DND-41 (cell line): Measurements from ENCODE around the gene LYRM4.

ENCODE experiments used
- ATAC-seq: fragments of 200-7000 bp; cut with Tn5 transposase; 3 replicates; pipeline ENCODE4 v1.9.1; 2021; ENCODE audit warnings: low read depth; ENCODE audit not compliant: insufficient read depth
- DNase-seq: peaks from one replicate; pipeline ENCODE4 v3.0.0-alpha.2; 2020
- H2AFZ ChIP-seq: 2 replicates; pipeline ENCODE4 v1.6.0; 2012; ENCODE audit warnings: low read depth, low read length
- H3K27ac ChIP-seq: 2 replicates; pipeline ENCODE4 v1.5.1; 2012; ENCODE audit warnings: low read length, inconsistent platforms
- H3K27me3 ChIP-seq: fragments of 200-600 bp; sonication (generic); 2 replicates; pipeline ENCODE4 v1.6.0; 2012; ENCODE audit warnings: low read length, mild to moderate bottlenecking, inconsistent platforms; ENCODE audit not compliant: insufficient read depth, poor library complexity
- H3K36me3 ChIP-seq: 2 replicates; pipeline ENCODE4 v1.5.1; 2012; ENCODE audit warnings: low read length, inconsistent platforms; ENCODE audit not compliant: insufficient read depth
- H3K4me1 ChIP-seq: 2 replicates; pipeline ENCODE4 v1.5.1; 2012; ENCODE audit warnings: mild to moderate bottlenecking, low read length; ENCODE audit not compliant: insufficient read depth
- H3K4me2 ChIP-seq: 2 replicates; pipeline ENCODE4 v1.6.0; 2012; ENCODE audit warnings: mild to moderate bottlenecking, moderate library complexity, low read length, inconsistent platforms; ENCODE audit not compliant: insufficient read depth
- H3K4me3 ChIP-seq, 2 experiments: fragments of 200-600 bp in 1 of 2; shearing (Covaris generic) in 1 of 2; 2 replicates each; pipeline ENCODE4 v1.5.1; 2012 to 2016; ENCODE audit warnings: inconsistent platforms in 2 of 2, low read length in 2 of 2, mild to moderate bottlenecking in 2 of 2, low read depth in 1 of 2, moderate library complexity in 1 of 2
- H3K79me2 ChIP-seq: 2 replicates; pipeline ENCODE4 v1.6.0; 2012; ENCODE audit warnings: low read length, inconsistent platforms; ENCODE audit not compliant: insufficient read depth
- H3K9ac ChIP-seq: 2 replicates; pipeline ENCODE4 v1.6.0; 2012; ENCODE audit warnings: low read depth, mild to moderate bottlenecking, inconsistent platforms, low read length, moderate library complexity
- H3K9me3 ChIP-seq: 2 replicates; pipeline ENCODE4 v1.5.1; 2012; ENCODE audit warnings: low read length, moderate library complexity, mild to moderate bottlenecking, inconsistent platforms; ENCODE audit not compliant: insufficient read depth, severe bottlenecking
- H4K20me1 ChIP-seq: 2 replicates; pipeline ENCODE4 v1.6.0; 2012; ENCODE audit warnings: low read length; ENCODE audit not compliant: insufficient read depth
- CTCF ChIP-seq: IDR thresholded peaks from 2 replicates; pipeline ENCODE4 v1.5.1; 2012; ENCODE audit warnings: borderline replicate concordance, low read length, moderate library complexity, mild to moderate bottlenecking; ENCODE audit not compliant: poor library complexity, severe bottlenecking; ENCODE audit errors: extremely low read depth
- EZH2 ChIP-seq: IDR thresholded peaks from 3 replicates; pipeline ENCODE4 v1.6.1; 2012; ENCODE audit warnings: borderline replicate concordance, low read depth, mild to moderate bottlenecking, moderate library complexity, low read length, inconsistent platforms; ENCODE audit not compliant: severe bottlenecking

The LYRM4 gene

GRCh38 chr6:5180636-5181035 is 80.1 kb downstream of the LYRM4 start:
- H4K20me1 ChIP-seq, result peaks cover 11% of the 10 kb centered on the region; the same call in 1 of the 2 replicates
- H3K9me3 ChIP-seq, result no peaks in the 10 kb centered on the region
- H3K27me3 ChIP-seq, result no peaks in the 10 kb centered on the region
- H3K4me1 ChIP-seq, result peaks cover 1% of the 10 kb centered on the region; the same call in 1 of the 2 replicates
- no peak overlapping the region for H3K27ac ChIP-seq
- no peaks in the 10 kb centered on the region for H3K36me3 ChIP-seq
- H3K4me3 ChIP-seq, result no peak overlapping the region
- no peak for TF ChIP-seq EZH2
- no peak for TF ChIP-seq CTCF
- no peak overlapping the region for H3K9ac ChIP-seq
- no peak for ATAC-seq
- H3K79me2 ChIP-seq, result no peaks in the 10 kb centered on the region
- no peak overlapping the region for H3K4me2 ChIP-seq
- H2AFZ ChIP-seq, result no peak overlapping the region
- no peak for DNase-seq

- H3K27ac ChIP-seq, result no peak overlapping the region
- no peak for DNase-seq
- peaks cover 5% of the 10 kb centered on the region; the same call in 1 of the 2 replicates for H4K20me1 ChIP-seq
- no peak overlapping the region for H3K4me2 ChIP-seq
- no peak for ATAC-seq
- H3K4me1 ChIP-seq, result peaks cover 9% of the 10 kb centered on the region
- no peak overlapping the region for H3K4me3 ChIP-seq
- H3K36me3 ChIP-seq, result no peaks in the 10 kb centered on the region
- TF ChIP-seq CTCF (no peak), EZH2 (no peak)
- H3K9me3 ChIP-seq, result no peaks in the 10 kb centered on the region
- no peak overlapping the region for H2AFZ ChIP-seq
- no peaks in the 10 kb centered on the region for H3K79me2 ChIP-seq
- H3K27me3 ChIP-seq, result no peaks in the 10 kb centered on the region
- no peak overlapping the region for H3K9ac ChIP-seq
These were observed 80.8 kb downstream of the LYRM4 start for GRCh38 chr6:5179917-5180316.

- Histone ChIP-seq H2AFZ (no peak overlapping the region), H3K36me3 (no peaks in the 10 kb centered on the region), H3K9me3 (no peaks in the 10 kb centered on the region), H3K27me3 (no peaks in the 10 kb centered on the region), H3K4me3 (no peak overlapping the region), H3K4me2 (no peak overlapping the region), H3K27ac (no peak overlapping the region), H4K20me1 (peaks cover 4% of the 10 kb centered on the region; the same call in 1 of the 2 replicates), H3K4me1 (peaks cover 16% of the 10 kb centered on the region), H3K79me2 (no peaks in the 10 kb centered on the region), H3K9ac (no peak overlapping the region)
- DNase-seq, result no peak
- TF ChIP-seq EZH2 (no peak), CTCF (no peak)
- ATAC-seq, result no peak
These were observed 81.9 kb downstream of the LYRM4 start for GRCh38 chr6:5178806-5179205.

- DNase-seq (no peak), ATAC-seq (no peak)
- Histone ChIP-seq H3K4me1 (peaks cover 18% of the 10 kb centered on the region), H2AFZ (no peak overlapping the region), H3K9ac (no peak overlapping the region), H3K27ac (no peak overlapping the region), H3K4me2 (no peak overlapping the region), H3K4me3 (no peak overlapping the region), H4K20me1 (peaks cover 4% of the 10 kb centered on the region; the same call in 1 of the 2 replicates), H3K36me3 (no peaks in the 10 kb centered on the region), H3K27me3 (no peaks in the 10 kb centered on the region), H3K79me2 (no peaks in the 10 kb centered on the region), H3K9me3 (no peaks in the 10 kb centered on the region)
- no peak for TF ChIP-seq CTCF
- TF ChIP-seq EZH2, result no peak
These were observed 85.1 kb downstream of the LYRM4 start for GRCh38 chr6:5175635-5176034.
